GM18858 (cell line): Measurements from ENCODE around the gene PLCG1.

ENCODE experiments used
- ATAC-seq: cut with Tn5 transposase; IDR thresholded peaks from one replicate; pipeline ENCODE4 v1.9.1; 2021; ENCODE audit not compliant: unreplicated experiment

The PLCG1 gene

DNA sequence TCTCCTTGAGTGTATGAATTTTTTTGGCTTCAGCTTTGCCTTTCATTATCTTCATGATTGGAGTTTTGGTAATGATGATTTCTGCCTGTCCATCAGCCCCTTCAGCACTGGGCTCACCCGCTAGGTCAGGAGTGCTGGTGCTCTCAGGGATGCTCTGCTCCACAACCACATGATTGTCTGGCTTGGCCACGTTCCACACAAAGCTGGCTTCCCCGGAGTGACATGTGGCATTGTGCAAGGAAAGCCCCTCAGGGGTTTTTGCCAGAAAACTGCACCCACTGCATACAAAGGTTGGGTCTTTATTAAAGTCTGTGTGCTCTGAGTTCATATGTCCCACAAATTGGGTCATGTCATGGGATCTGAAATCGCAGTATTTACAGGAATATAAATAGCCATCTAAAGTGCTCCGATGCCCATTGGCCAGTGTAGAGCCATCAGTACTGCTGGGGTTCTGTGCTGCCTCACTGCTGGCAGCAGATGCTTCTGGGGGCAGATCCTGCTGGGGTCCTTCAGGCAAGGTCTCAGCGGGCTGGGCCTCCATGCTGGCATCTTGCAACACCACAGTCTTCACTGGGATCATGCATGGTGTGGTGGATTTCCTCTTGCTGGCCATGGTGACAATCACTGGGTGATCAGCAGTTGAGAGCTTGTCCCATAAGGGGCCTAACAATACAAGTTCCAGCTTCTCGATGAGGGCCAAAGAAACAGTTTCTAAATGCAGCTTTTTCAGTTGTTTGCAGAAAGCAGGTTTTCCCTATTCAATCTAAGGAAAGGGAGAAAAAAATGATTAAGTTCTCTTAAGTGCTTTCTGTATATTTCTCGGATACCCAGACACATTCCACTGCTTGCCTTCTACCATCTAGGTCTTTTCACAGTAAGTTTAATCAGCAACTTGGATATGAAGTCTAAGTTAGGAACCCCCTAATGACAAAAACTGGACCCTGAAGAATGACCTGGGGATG lies 67.2 kb downstream of the PLCG1 start:
- ATAC-seq, result no peak

DNA sequence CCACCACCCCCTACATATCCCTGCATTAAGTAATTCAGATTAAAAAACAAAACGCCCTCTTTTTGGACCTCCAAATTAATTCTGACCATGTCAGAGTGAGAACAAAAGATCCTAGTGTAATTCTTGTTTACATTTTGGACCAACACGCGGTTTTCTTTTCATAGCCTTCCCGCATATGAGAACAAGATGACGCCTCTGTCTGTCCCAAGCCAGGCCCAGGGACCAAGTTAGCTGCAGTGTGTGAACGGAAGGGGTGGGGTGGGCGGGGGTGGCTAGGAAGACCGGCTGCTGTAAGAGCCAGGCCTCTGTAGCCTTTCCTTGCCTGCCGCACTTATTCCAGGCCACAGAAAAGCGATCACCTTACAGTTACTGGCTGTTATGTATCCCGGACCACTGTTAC lies 68.0 kb downstream of the PLCG1 start:
- no peak for ATAC-seq

DNA sequence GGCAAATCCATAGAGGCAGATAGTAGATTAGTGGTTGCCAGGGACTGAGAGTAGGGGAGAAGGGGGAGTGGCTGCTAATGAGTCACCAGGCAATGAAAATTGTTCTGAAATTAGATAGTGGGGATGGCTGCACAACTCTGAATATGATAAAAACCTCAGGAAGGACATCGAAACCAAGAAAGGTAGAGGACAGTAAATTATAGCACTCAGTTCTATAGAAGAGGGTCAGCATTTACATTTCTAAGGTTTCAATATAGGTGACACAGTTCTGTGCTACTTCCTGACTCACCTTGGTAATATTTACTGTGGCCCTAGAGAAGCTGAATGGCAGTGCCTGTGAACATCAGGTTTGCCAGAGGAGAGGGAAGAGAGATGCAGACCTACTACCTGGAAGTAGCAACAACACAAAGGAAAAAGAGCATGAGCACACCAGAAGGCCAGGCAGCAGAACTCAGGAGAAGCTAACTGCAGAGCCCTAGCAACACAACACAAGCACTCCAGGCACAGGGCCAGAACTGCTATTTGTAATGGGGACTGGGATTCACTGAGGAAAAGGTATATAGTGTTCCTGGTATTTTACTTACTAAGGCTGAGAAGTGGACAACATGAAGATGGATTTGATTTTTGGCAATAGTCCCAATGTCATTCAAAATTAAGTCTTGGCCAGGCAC lies 75.9 kb downstream of the PLCG1 start:
- no peak for ATAC-seq

DNA sequence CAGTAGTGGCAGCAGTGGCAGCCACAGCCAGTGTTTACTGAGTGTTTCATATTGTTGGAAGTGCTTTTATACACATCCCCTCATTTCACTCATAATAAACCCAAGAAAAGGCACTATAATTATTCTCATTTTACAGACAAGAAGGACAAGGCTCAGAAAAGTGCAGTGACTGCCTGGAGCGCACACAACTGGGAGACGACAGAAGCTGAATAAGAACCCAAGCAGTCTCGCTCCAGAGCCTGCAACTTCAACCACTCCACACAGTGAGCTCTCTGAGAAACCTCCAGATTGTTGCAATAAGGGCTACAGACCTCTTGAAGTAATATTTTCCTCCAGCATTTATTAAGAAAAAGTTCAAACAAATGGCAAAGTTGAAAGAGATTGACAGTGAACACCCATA lies 76.9 kb downstream of the PLCG1 start:
- no peak for ATAC-seq

DNA sequence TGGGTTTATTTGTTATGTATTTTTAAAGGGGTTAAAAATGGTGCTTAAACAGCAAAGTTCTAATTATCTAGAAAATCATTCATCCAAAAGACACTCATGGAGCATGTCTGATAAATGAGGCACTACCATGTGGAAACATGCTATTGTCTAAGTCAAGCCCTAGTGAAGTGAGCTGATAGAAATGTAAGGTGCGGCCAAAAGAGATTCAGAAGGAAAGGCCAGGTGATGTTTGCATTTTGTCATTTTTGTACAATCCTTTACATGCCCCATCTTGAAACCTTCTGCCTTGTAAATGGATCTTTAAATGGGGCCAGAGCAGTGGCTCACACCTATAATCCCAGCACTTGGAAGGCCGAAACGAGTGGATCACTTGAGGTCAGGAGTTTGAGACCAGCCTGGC lies 77.3 kb downstream of the PLCG1 start:
- no peak for ATAC-seq

DNA sequence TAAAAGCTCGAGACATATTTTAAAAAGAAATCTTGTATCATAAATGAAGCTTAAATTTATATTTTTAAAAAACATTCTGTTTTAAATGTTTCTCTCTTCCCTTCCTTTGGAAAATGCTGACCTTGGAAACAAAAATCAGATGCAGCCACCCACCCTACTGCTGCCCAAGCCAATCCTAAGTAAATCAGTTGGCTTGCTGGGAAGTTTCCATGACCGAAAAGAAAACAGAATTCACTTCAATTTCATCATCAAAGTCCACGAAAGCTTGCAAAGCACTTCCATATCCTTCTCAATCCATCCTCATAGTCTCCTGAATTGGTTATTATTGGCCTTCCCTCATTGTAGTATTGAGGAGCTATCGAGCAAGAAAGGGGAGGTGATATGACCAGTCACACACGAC lies 80.1 kb downstream of the PLCG1 start:
- no peak for ATAC-seq

DNA sequence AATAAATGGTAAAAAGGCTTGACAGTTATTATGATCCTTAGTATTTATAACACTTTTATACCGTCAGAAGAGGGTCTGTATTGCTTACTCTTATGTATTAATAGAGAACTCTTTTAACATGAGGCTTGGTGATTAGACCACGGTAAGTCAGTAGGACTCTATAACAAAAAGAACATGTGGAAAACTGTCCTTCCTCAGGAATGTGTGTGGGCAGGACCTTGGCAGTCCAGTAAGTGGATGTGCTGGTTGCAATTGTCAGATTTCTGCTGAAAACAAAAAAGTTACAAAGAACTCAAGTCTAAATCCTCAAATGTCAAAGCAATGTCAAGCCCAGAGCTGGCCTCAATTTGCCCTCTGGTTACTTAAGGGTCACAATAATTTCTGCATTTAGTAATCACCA lies 81.1 kb downstream of the PLCG1 start:
- no peak for ATAC-seq

DNA sequence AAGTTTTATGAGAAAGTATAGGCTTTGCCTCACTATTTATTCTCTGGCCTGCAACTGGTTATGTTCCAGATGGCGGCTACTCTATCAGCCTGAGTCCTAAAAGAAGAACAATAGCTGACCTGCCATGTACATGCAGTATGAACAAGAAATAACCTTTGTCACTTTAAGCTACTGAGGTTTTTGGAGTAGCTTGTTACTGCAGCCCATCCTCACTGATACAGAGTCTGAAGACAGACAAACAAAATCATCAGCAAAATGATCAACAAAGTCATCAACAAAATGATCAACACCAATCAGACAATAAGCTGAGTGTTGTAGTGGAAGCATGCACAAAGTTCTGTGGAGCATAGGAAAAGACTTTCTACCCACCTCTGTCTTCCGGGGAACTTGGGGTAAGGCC lies 82.5 kb downstream of the PLCG1 start:
- ATAC-seq, result no peak

DNA sequence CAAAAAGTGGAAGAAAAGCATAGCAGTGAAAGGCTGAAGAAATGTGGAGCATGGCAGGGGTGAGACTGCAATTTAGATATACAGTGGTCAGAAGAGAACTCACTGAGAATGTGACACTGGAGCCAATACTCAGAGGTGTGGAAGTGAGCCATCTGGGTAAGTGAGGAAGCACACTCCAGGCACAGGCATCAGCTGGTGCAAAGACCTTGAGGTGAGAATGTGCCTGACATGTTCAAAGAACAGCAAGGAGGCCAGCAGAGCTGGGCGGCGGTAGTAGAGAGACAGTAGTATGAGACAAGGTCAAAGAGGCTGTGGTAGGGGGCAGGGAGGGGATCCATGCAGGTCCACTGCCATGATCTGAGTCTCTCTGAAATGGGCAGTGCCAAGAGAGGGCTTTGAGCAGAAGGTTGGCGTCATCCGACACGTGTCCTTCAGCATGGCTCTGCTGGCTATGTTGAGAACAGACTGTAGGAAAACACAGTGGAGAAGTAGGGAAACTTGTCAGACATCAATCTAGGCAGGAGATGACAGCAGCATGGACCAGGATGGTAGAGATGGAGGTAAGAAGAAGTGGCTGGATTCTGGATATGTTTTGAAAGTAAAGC lies 84.4 kb downstream of the PLCG1 start:
- no peak for ATAC-seq

DNA sequence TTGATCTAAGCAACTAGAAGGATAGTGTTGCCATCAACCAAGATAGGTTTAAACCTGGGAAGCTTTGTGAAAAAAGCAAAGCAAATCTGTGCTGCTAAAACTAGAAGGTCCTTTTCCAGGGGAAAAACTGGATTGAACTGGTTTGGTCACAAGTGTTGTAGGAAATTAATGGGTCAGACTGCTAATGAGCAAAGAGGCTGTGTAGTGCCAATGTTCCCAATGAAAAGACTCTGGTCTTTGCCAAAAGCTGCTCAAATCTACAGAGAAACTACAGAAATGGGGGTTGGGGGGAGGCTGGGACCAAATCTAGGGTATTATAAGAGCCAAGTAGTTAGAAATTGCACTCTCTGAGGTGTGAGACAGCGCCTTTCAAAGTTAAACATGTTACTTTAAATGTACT lies 85.0 kb downstream of the PLCG1 start:
- no peak for ATAC-seq

DNA sequence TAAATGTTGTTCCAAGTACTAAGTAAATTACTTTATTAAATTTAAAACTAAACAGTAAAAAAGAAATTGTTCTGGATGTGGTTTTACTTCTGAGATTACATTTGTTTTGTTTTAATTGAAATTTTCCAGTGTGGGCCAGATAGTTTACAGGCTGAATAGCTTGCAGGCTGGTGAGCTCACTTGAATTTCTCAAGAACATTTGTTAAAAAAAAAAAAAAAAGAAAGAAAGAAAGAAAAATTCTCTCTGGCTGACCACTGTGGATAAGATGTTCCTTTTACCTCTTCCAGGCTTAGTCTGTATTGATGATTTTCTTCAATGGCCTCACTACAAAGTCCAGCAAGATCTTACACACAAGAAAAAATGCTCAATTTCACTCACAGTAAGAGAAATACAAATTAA lies 85.4 kb downstream of the PLCG1 start:
- no peak for ATAC-seq

DNA sequence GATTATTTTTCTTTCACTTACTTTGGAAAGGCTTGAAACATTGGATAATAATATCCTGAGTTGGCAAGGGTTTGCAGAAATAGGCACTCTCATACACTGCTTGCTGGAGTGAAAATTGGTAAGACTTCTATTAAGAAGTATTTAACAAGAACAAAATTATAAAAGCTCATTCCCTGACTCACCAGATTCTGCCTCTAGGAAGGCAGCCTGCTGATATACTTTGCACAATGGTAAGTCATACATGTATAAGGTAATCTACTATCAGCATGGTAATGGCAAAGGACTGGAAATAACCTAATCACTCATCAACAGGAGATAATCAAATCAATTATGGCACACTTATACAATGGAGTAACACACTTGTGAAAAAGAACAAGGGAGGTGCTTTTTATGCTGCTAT lies 85.8 kb downstream of the PLCG1 start:
- ATAC-seq, result no peak

DNA sequence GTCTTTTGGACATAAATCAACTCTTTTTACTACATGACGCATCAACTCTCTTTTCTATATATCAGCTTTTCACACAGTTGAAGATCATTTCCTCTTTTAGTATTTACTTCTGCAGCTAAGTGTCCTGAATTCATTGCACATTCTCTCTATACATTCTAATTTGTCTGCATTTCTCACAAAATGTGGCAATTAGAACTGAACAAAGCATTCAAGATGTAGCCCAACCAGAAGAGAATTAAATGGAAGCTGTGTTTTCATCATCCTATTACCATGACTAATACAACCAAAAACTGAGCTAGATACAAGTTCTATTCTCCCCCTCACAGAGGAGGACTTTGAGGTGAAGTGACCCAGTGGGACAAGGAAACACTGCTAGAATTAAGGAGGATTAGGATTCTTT lies 86.9 kb downstream of the PLCG1 start:
- ATAC-seq, result no peak

DNA sequence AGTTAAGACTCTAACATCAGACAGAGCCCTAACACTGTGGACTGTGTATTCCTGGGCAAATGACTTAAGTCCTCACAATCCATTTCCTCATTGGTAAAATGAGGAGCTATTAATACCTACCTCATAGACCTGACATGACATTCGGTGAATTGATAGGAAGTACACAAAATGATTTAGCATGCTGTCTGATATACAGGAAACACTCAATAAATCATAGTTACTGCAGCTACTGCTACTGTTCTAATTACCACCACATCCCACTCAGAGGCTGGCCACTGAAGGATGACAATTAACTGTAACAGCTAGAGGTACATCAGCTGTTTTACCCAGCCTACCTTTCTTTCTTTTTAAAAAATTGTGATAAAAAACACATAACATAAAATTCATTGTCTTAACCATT lies 87.7 kb downstream of the PLCG1 start:
- no peak for ATAC-seq

DNA sequence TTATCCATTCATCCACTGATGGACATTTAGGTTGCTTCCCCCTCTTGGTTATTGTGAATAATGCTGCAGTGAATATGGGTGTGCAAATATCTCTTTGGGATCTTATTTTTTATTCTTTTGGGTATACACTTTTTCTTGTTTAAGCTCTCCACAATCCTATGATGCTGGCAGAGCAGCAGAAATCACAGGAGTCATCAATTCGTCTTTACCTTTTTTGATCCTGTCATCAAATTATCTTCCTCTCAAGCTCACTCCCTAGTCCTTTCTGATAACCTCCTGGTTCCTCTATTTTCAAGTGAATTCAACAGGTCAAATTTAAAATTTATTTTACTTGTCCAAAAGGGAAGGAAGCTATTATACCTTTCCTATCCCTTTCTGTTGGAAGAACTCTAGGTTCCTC lies 89.1 kb downstream of the PLCG1 start:
- no peak for ATAC-seq
